ENCODE results near the gene ALMS1. TPM values are rescaled to one million over a fixed set of nuclear protein-coding genes. Genes with fewer than 3 reads are reported as not detected.
"Not testable (repeated sequence)": the region's sequence is repeated elsewhere in the genome, so short reads cannot be mapped to it uniquely, and the experiment has no call there.

ALMS1 gene
- total and polyA plus RNA-seq, 12 donors = 6.2 to 33.3 (median 12.0) TPM

DNA sequence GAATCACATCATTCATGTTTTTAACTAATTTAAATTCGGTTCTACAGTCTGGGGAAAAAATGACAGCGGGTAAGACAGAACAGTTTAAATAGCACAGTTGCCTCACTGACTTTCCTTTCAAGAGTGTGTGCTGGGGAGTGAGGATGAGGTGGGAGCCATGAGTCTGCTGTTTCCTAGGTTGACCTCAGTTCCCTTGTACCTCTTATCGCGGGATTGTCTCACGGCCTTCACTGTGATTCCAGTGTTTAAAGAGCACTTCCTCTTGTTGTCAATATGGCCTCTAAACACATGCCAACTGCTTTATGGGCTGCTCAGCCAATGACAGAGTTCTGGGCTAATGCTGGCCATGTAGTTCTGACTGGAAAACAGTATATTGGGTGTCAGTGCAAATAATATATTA lies 41.6 kb upstream of the ALMS1 start:
- H3K9me3 ChIP-seq (replicated peaks in 1 of 3) = no peaks in the 10 kb centered on the region
- no peaks in the 10 kb centered on the region for H3K36me3 ChIP-seq (replicated peaks in 1 of 2)
- no peak for DNase-seq
- WGBS, 4 donors = 61 to 73% (median 66%) methylated on average over 5 of the region's 5 CpGs
- H3K27me3 ChIP-seq = no peaks in the 10 kb centered on the region
- H3K4me3 ChIP-seq = no peak overlapping the region
- H3K4me1 ChIP-seq (replicated peaks in 1 of 2) = no peaks in the 10 kb centered on the region
- intact Hi-C loops (cut with DNase I) = no loop called here
- TF ChIP-seq, protein P1, sequence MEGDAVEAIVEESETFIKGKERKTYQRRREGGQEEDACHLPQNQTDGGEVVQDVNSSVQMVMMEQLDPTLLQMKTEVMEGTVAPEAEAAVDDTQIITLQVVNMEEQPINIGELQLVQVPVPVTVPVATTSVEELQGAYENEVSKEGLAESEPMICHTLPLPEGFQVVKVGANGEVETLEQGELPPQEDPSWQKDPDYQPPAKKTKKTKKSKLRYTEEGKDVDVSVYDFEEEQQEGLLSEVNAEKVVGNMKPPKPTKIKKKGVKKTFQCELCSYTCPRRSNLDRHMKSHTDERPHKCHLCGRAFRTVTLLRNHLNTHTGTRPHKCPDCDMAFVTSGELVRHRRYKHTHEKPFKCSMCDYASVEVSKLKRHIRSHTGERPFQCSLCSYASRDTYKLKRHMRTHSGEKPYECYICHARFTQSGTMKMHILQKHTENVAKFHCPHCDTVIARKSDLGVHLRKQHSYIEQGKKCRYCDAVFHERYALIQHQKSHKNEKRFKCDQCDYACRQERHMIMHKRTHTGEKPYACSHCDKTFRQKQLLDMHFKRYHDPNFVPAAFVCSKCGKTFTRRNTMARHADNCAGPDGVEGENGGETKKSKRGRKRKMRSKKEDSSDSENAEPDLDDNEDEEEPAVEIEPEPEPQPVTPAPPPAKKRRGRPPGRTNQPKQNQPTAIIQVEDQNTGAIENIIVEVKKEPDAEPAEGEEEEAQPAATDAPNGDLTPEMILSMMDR (IDR thresholded peaks at IDR 0.05) = no peak
- no peak for TF ChIP-seq POLR2A (IDR thresholded peaks at IDR 0.05)
- H3K27ac ChIP-seq = no peak overlapping the region

DNA sequence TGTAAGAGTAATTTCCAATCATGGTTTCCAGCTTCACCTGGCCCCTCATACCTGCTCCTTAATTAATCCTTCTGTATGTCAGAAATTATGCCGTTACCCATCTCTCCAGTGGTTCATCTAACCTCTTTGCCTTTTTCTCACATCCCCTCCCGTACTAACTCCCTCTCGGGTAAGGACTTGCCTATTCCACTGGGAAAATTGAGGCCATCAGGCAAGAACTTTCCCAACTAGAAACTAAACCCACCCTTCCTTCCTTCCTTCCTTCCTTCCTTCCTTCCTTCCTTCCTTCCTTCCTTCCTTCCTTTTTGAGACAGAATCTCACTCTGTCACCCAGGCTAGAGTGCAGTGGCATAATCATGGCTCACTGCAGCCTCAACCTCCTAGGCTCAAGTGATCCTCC lies 40.9 kb upstream of the ALMS1 start:
- 78 to 93% (median 85%) methylated on average over 3 of the region's 3 CpGs for WGBS, 4 donors

DNA sequence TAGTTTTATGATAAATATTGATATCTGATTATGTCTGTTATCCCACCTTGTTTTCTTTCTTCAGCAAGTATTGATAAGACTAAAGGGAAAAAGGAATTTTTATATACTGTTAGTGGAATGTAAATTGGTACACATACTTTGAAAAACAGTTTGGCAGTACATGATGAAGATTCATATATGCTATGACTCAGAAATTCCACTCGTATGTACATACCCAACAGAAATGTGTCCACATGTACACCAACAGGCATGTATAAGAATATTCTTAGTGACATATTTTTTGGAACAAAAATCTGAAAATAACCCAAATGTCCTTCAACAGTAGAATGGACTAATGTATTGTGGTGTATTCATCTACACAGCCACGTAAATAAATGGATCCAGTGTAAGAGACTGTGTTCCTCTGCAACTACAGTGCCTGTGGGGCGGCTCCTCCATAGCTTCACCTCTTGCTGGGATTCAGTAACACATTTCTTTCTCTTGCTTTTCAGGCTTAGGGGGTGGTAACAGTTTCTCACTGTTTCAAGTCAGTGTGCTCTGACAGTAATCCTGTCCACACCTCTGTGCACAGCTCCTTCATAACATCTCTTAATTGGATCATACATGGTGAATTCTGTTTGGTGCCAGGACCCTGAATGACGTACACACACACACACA lies 35.5 kb upstream of the ALMS1 start:
- DNase-seq = no peak
- no peaks in the 10 kb centered on the region for H3K36me3 ChIP-seq (replicated peaks in 1 of 2)
- intact Hi-C loops (cut with DNase I) = no loop called here
- TF ChIP-seq, protein P1 (IDR thresholded peaks at IDR 0.05) = no peak
- TF ChIP-seq POLR2A (IDR thresholded peaks at IDR 0.05) = no peak
- H3K4me3 ChIP-seq = no peak overlapping the region
- no peaks in the 10 kb centered on the region for H3K9me3 ChIP-seq (replicated peaks in 1 of 3)
- H3K27me3 ChIP-seq = peaks cover 7% of the 10 kb centered on the region
- H3K27ac ChIP-seq = no peak overlapping the region
- no peaks in the 10 kb centered on the region for H3K4me1 ChIP-seq (replicated peaks in 1 of 2)
- WGBS, 4 donors = 51 to 73% (median 56%) methylated on average over 4 of the region's 4 CpGs

More for the DNA sequence above, 40.9 kb upstream of the ALMS1 start:
- intact Hi-C loops (cut with DNase I); DNase-seq; H3K4me3 ChIP-seq; H3K9me3 ChIP-seq (replicated peaks in 1 of 3); H3K27me3 ChIP-seq; H3K4me1 ChIP-seq (replicated peaks in 1 of 2); H3K27ac ChIP-seq; H3K36me3 ChIP-seq (replicated peaks in 1 of 2): not testable (repeated sequence)

DNA sequence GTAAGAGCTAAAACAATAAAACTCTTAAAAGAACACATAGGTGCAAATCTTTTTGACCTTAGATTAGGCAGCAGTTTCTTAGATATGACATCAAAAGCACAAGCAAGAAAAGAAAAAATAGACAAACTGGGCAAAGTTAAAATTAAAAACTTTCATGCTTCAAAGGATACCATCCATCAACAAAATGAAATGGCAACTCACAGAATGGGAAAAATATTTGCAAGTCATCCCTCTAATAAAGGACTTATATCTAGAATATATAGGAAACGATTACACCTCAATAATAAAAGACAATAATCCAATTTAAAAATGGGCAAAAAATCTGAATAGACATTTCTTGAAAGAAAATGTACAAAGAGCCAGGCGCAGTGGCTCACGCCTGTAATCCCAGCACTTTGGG lies 29.5 kb upstream of the ALMS1 start:
- Histone ChIP-seq H3K4me1 (replicated peaks in 1 of 2) (no peaks in the 10 kb centered on the region), H3K4me3 (no peak overlapping the region), H3K9me3 (replicated peaks in 1 of 3) (no peaks in the 10 kb centered on the region), H3K36me3 (replicated peaks in 1 of 2) (no peaks in the 10 kb centered on the region), H3K27me3 (peaks cover 3% of the 10 kb centered on the region), H3K27ac (no peak overlapping the region)
- DNase-seq = no peak
- WGBS, 4 donors = 75 to 95% (median 85%) methylated on average over 3 of the region's 3 CpGs
- intact Hi-C loops (cut with DNase I) = no loop called here
- TF ChIP-seq POLR2A (IDR thresholded peaks at IDR 0.05) = no peak
- TF ChIP-seq, protein P1 (IDR thresholded peaks at IDR 0.05) = no peak

Measured in adrenal gland (tissue), 12 donors.